Upper lobe of left lung (tissue), 4 donors: ENCODE data around the gene IP6K1.

ENCODE experiments used
- POLR2A ChIP-seq, 4 donors: fragments of 450-650 bp; IDR thresholded peaks; one replicate each; pipeline ENCODE4 v1.5.1; 2016 to 2017; ENCODE audit warnings: antibody characterized with exemption in 4 of 4, mild to moderate bottlenecking in 2 of 4
- TF ChIP-seq, protein P1 (sequence below), 6 experiments: fragments of 450-650 bp in 4 of 6; fragments of 200-600 bp in 2 of 6; sonication (generic) in 2 of 6; IDR thresholded peaks; one replicate each; pipeline ENCODE4 v1.5.1; 2016 to 2019; ENCODE audit warnings: antibody characterized with exemption in 6 of 6

DNA sequence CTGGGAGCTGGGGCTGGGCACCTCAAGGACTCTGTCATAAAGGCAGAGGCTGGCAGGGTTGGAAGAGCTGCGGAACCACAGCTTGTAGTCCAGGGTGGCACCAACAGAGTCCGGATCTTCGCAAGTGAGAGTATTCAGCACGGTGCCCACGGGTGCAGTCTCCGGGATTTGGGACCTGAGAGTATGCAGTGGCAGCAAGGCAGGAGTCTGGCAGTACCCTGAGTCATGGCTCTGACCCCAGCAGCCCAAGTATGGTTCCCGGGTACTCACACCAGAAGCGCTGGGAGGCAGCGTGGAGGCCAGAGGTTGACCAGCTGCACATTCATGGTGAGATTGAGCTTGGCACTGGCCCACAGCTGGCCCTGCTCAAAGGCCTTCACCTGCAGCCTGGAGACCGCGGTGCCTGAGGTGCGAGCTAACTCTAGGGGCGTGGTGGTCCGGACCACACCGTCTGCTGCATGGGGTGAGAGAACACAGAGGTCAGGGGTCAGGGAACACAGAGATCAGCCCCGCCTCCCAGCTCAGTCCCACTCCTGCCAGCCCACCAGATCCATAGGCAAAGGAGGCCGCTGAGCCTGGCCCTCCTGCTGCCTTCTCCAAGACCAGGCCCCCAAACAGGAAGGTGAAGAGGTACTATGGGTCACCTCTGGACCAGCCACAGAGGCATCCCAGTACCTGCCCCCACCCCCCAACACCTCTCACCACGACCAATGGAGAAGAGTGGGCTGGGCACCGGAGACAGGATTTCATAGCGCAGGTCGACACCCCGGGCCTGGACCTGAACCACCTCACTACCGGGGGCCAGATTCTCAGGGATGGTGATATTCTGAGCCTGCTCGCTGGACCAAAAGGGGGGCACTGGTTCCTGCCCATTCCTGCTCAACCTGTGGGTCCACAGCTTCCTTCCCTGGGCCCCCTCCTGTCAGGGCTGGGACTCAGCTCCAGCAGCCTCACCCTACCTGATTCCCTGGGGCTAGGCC is 8.9 kb upstream of the IP6K1 start:
- TF ChIP-seq, protein P1, sequence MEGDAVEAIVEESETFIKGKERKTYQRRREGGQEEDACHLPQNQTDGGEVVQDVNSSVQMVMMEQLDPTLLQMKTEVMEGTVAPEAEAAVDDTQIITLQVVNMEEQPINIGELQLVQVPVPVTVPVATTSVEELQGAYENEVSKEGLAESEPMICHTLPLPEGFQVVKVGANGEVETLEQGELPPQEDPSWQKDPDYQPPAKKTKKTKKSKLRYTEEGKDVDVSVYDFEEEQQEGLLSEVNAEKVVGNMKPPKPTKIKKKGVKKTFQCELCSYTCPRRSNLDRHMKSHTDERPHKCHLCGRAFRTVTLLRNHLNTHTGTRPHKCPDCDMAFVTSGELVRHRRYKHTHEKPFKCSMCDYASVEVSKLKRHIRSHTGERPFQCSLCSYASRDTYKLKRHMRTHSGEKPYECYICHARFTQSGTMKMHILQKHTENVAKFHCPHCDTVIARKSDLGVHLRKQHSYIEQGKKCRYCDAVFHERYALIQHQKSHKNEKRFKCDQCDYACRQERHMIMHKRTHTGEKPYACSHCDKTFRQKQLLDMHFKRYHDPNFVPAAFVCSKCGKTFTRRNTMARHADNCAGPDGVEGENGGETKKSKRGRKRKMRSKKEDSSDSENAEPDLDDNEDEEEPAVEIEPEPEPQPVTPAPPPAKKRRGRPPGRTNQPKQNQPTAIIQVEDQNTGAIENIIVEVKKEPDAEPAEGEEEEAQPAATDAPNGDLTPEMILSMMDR (IDR thresholded peaks at IDR 0.05), result no peak
- TF ChIP-seq POLR2A (IDR thresholded peaks at IDR 0.05), result no peak
